Measurements from ENCODE around the gene MRPS18A. TPM values are rescaled to one million over a fixed set of nuclear protein-coding genes. Genes with fewer than 3 reads are reported as not detected.

MRPS18A gene
- total and polyA plus RNA-seq, 4 donors: 36.4 to 48.4 (median 38.5) TPM

GRCh38 chr6:43725643-43726580 lies 38.3 kb upstream of the MRPS18A start:
- WGBS, 2 donors: 82 to 89% methylated on average over 7 of the region's 7 CpGs
- no peak overlapping the region for H3K9ac ChIP-seq (ENCODE audit: insufficient read depth in 1 of 2, low read length in 2 of 2)
- H3K4me3 ChIP-seq: no peak overlapping the region
- peaks cover 0 to 33% (median 13%) of the 10 kb centered on the region in 5 donors for H3K4me1 ChIP-seq (ENCODE audit: control insufficient read depth in 5 of 5, insufficient read depth in 5 of 5, low read length in 5 of 5)
- H3K9me3 ChIP-seq (ENCODE audit: control insufficient read depth in 4 of 4, insufficient read depth in 3 of 4, low read length in 3 of 4): no peaks in the 10 kb centered on the region
- TF ChIP-seq, protein P1, sequence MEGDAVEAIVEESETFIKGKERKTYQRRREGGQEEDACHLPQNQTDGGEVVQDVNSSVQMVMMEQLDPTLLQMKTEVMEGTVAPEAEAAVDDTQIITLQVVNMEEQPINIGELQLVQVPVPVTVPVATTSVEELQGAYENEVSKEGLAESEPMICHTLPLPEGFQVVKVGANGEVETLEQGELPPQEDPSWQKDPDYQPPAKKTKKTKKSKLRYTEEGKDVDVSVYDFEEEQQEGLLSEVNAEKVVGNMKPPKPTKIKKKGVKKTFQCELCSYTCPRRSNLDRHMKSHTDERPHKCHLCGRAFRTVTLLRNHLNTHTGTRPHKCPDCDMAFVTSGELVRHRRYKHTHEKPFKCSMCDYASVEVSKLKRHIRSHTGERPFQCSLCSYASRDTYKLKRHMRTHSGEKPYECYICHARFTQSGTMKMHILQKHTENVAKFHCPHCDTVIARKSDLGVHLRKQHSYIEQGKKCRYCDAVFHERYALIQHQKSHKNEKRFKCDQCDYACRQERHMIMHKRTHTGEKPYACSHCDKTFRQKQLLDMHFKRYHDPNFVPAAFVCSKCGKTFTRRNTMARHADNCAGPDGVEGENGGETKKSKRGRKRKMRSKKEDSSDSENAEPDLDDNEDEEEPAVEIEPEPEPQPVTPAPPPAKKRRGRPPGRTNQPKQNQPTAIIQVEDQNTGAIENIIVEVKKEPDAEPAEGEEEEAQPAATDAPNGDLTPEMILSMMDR (IDR thresholded peaks at IDR 0.05; ENCODE audit: control extremely low read depth, extremely low read depth): no peak
- no peaks in the 10 kb centered on the region for H3K36me3 ChIP-seq (ENCODE audit: control insufficient read depth in 4 of 4, insufficient read depth in 4 of 4, low read length in 4 of 4)
- DNase-seq: no peak
- peak overlapping the region in 1 of 2 donors; percentile 59 for H3K27ac ChIP-seq (ENCODE audit: low read depth in 1 of 2, low read length in 1 of 2)
- ATAC-seq (ENCODE audit: insufficient read depth, low FRiP score): no peak
- H3K27me3 ChIP-seq (ENCODE audit: control insufficient read depth in 3 of 3, insufficient read depth in 3 of 3, low read length in 2 of 3): no peaks in the 10 kb centered on the region

- DNase-seq (peak; percentile 82 to 95 (median 84)), ATAC-seq (ENCODE audit: insufficient read depth, low FRiP score) (peak; percentile 82)
- Histone ChIP-seq H3K4me1 (ENCODE audit: control insufficient read depth in 5 of 5, insufficient read depth in 5 of 5, low read length in 5 of 5) (peaks cover 0 to 33% (median 13%) of the 10 kb centered on the region in 5 donors), H3K27ac (ENCODE audit: low read depth in 1 of 2, low read length in 1 of 2) (peak overlapping the region in 1 of 2 donors; percentile 59), H3K27me3 (ENCODE audit: control insufficient read depth in 3 of 3, insufficient read depth in 3 of 3, low read length in 2 of 3) (no peaks in the 10 kb centered on the region), H3K4me3 (no peak overlapping the region), H3K36me3 (ENCODE audit: control insufficient read depth in 4 of 4, insufficient read depth in 4 of 4, low read length in 4 of 4) (no peaks in the 10 kb centered on the region), H3K9me3 (ENCODE audit: control insufficient read depth in 4 of 4, insufficient read depth in 3 of 4, low read length in 3 of 4) (no peaks in the 10 kb centered on the region), H3K9ac (ENCODE audit: insufficient read depth in 1 of 2, low read length in 2 of 2) (no peak overlapping the region)
- TF ChIP-seq, protein P1 (IDR thresholded peaks at IDR 0.05; ENCODE audit: control extremely low read depth, extremely low read depth): no peak
- WGBS, 2 donors: 28 to 33% methylated on average over 17 of the region's 17 CpGs
Measured at GRCh38 chr6:43724914-43725642, 37.5 kb upstream of the MRPS18A start.

- Histone ChIP-seq H3K4me3 (no peak overlapping the region), H3K9me3 (ENCODE audit: control insufficient read depth in 4 of 4, insufficient read depth in 3 of 4, low read length in 3 of 4) (no peaks in the 10 kb centered on the region), H3K4me1 (ENCODE audit: control insufficient read depth in 5 of 5, insufficient read depth in 5 of 5, low read length in 5 of 5) (peaks cover 0 to 33% (median 13%) of the 10 kb centered on the region in 5 donors), H3K27ac (ENCODE audit: low read depth in 1 of 2, low read length in 1 of 2) (peak overlapping the region in 1 of 2 donors; percentile 43), H3K36me3 (ENCODE audit: control insufficient read depth in 4 of 4, insufficient read depth in 4 of 4, low read length in 4 of 4) (no peaks in the 10 kb centered on the region), H3K9ac (ENCODE audit: insufficient read depth in 1 of 2, low read length in 2 of 2) (peak overlapping the region in 1 of 2 donors; percentile 40), H3K27me3 (ENCODE audit: control insufficient read depth in 3 of 3, insufficient read depth in 3 of 3, low read length in 2 of 3) (no peaks in the 10 kb centered on the region)
- DNase-seq: no peak
- WGBS, 2 donors: 28 to 39% methylated on average over 2 of the region's 2 CpGs
- no peak for ATAC-seq (ENCODE audit: insufficient read depth, low FRiP score)
- TF ChIP-seq, protein P1 (IDR thresholded peaks at IDR 0.05; ENCODE audit: control extremely low read depth, extremely low read depth): no peak
Measured at GRCh38 chr6:43724354-43724753, 36.8 kb upstream of the MRPS18A start.
